Measurements from ENCODE around the gene UFM1. TPM values are rescaled to one million over a fixed set of nuclear protein-coding genes. Genes with fewer than 3 reads are reported as not detected.
"Not testable (repeated sequence)": the region's sequence is repeated elsewhere in the genome, so short reads cannot be mapped to it uniquely, and the experiment has no call there.

UFM1 gene
- polyA plus RNA-seq, 3 donors, result 36.0 to 56.6 (median 41.8) TPM

DNA sequence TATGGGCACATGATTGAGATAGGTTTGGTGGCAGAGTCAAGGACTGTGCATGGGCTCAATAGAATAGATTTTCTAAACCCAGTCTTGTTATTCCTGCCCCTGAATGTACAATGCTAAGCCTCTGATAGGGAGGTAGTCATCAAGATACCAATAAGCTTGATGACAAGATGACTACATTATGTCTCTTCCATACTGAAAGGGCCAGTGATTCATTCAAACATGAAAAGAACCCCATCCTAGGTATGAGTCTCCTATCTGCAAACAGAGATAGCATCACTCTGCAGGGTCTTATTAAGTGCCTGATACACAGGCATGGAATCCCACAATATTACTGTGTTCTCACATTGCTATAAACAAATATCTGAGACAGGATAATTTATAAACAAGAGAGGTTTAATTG lies 40.3 kb upstream of the UFM1 start:
- H3K4me1 ChIP-seq (ENCODE audit: control insufficient read depth in 1 of 2, insufficient read depth in 2 of 2, low read length in 2 of 2), result no peaks in the 10 kb centered on the region
- intact Hi-C loops (cut with micrococcal nuclease), result no loop called here
- H3K4me3 Mint-ChIP-seq, result no peak overlapping the region

DNA sequence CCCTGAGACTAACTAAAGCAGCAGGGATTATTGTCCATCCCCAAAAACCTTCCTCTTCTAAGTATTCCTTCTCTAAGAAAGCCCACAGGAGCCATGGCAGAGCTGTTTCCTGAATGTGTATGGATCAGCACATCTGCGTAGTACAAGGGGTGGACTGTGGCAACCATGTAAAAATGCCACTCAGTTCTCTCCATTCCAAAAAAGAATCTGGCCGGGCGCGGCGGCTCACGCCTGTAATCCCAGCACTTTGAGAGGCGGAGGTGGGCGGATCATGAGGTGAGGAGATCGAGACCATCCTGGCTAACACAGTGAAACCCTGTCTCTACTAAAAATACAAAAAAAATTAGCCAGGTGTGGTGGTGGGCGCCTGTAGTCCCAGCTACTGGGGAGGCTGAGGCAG lies 38.5 kb upstream of the UFM1 start:
- H3K27ac ChIP-seq (ENCODE audit: low read depth in 1 of 2, low read length in 2 of 2); H3K4me3 Mint-ChIP-seq: not testable (repeated sequence)

More for the DNA sequence above, 40.3 kb upstream of the UFM1 start:
- DNase-seq, result no peak
- Histone ChIP-seq H4K20me1 (ENCODE audit: insufficient read depth, low read length) (no peaks in the 10 kb centered on the region), H3K4me3 (replicated peaks in 1 of 3; ENCODE audit: low read depth in 2 of 3, low read length in 3 of 3) (no peak overlapping the region), H3K27ac (ENCODE audit: low read depth in 1 of 2, low read length in 2 of 2) (no peak overlapping the region), H3K79me2 (ENCODE audit: insufficient read depth, low read length) (no peaks in the 10 kb centered on the region), H3K9me3 (replicated peaks in 1 of 2; ENCODE audit: control insufficient read depth in 1 of 2, insufficient read depth in 1 of 2, low read length in 2 of 2) (no peaks in the 10 kb centered on the region), H3K9ac (ENCODE audit: insufficient read depth, low read length, poor library complexity, severe bottlenecking) (no peak overlapping the region), H2AFZ (ENCODE audit: insufficient read depth, low read depth, low read length, poor library complexity, severe bottlenecking) (no peak overlapping the region), H3K36me3 (replicated peaks in 1 of 2; ENCODE audit: control insufficient read depth in 1 of 2, insufficient read depth in 2 of 2, low read length in 2 of 2) (no peaks in the 10 kb centered on the region), H3K4me2 (replicated peaks; ENCODE audit: extremely low read depth, low read length, poor library complexity, severe bottlenecking) (no peak overlapping the region), H3K27me3 (ENCODE audit: control insufficient read depth in 2 of 2, insufficient read depth in 2 of 2, low read length in 2 of 2) (no peaks in the 10 kb centered on the region)
- H3K27me3 Mint-ChIP-seq (ENCODE audit: low read depth in 3 of 3), result no peaks in the 10 kb centered on the region
- TF ChIP-seq, protein P1, sequence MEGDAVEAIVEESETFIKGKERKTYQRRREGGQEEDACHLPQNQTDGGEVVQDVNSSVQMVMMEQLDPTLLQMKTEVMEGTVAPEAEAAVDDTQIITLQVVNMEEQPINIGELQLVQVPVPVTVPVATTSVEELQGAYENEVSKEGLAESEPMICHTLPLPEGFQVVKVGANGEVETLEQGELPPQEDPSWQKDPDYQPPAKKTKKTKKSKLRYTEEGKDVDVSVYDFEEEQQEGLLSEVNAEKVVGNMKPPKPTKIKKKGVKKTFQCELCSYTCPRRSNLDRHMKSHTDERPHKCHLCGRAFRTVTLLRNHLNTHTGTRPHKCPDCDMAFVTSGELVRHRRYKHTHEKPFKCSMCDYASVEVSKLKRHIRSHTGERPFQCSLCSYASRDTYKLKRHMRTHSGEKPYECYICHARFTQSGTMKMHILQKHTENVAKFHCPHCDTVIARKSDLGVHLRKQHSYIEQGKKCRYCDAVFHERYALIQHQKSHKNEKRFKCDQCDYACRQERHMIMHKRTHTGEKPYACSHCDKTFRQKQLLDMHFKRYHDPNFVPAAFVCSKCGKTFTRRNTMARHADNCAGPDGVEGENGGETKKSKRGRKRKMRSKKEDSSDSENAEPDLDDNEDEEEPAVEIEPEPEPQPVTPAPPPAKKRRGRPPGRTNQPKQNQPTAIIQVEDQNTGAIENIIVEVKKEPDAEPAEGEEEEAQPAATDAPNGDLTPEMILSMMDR (IDR thresholded peaks at IDR 0.05), result no peak
- no peaks in the 10 kb centered on the region for H3K36me3 Mint-ChIP-seq
- peaks cover 2 to 9% (median 5%) of the 10 kb centered on the region in 7 donors for H3K9me3 Mint-ChIP-seq
- H3K4me1 Mint-ChIP-seq, result no peaks in the 10 kb centered on the region
- no peak overlapping the region for H3K27ac Mint-ChIP-seq

More for the DNA sequence above, 38.5 kb upstream of the UFM1 start:
- H2AFZ ChIP-seq (ENCODE audit: insufficient read depth, low read depth, low read length, poor library complexity, severe bottlenecking); H3K36me3 Mint-ChIP-seq; H3K27me3 ChIP-seq (ENCODE audit: control insufficient read depth in 2 of 2, insufficient read depth in 2 of 2, low read length in 2 of 2); H3K9me3 ChIP-seq (replicated peaks in 1 of 2; ENCODE audit: control insufficient read depth in 1 of 2, insufficient read depth in 1 of 2, low read length in 2 of 2); H3K27ac Mint-ChIP-seq; H3K36me3 ChIP-seq (replicated peaks in 1 of 2; ENCODE audit: control insufficient read depth in 1 of 2, insufficient read depth in 2 of 2, low read length in 2 of 2); intact Hi-C loops (cut with micrococcal nuclease); H3K9ac ChIP-seq (ENCODE audit: insufficient read depth, low read length, poor library complexity, severe bottlenecking); H4K20me1 ChIP-seq (ENCODE audit: insufficient read depth, low read length); H3K4me2 ChIP-seq (replicated peaks; ENCODE audit: extremely low read depth, low read length, poor library complexity, severe bottlenecking); H3K4me3 ChIP-seq (replicated peaks in 1 of 3; ENCODE audit: low read depth in 2 of 3, low read length in 3 of 3); DNase-seq; H3K9me3 Mint-ChIP-seq; H3K27me3 Mint-ChIP-seq (ENCODE audit: low read depth in 3 of 3); H3K4me1 ChIP-seq (ENCODE audit: control insufficient read depth in 1 of 2, insufficient read depth in 2 of 2, low read length in 2 of 2); H3K79me2 ChIP-seq (ENCODE audit: insufficient read depth, low read length); H3K4me1 Mint-ChIP-seq: not testable (repeated sequence)
- WGBS (ENCODE audit: insufficient coverage), result 100% methylated on average over 5 of the region's 10 CpGs

Measured in CD14-positive monocyte (primary cell).